ENCODE measurements around the gene SH3PXD2A.

GRCh38 chr10:103724771-103725170, 130.6 kb downstream of the SH3PXD2A start:
- no peak for TF ChIP-seq EZH2 (IDR thresholded peaks at IDR 0.05; ENCODE audit: borderline replicate concordance, low read depth, low read length, poor library complexity, severe bottlenecking)
- no peak for TF ChIP-seq CTCF (conservative IDR thresholded peaks at IDR 0.05; ENCODE audit: low read depth, low read length)
